CD4-positive, alpha-beta T cell treated with Interferon gamma for 1 hour (primary cell): ENCODE measurements around the gene CRYAB.
"Not testable (repeated sequence)": the region's sequence is repeated elsewhere in the genome, so short reads cannot be mapped to it uniquely, and the experiment has no call there.

ENCODE experiments used
- DNase-seq: peaks from one replicate; pipeline ENCODE4 v3.0.0-alpha.2; 2020

Gene CRYAB

DNA sequence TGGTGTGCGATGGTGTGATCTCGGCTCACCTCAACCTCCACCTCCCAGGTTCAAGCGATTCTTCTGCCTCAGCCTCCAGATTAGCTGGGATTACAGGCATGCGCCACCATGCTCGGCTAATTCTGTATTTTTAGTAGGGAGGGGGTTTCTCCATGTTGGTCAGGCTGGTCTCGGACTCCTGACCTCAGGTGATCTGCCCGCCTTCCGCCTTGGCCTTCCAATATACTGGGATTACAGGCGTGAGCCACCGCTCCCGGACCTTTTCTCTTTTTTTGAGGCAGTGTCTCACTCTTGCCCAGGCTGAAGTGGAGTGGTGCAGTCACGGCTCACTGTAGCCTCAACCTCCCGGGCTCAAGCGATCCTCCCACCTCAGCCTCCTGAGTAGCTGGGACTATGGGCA, 21.6 kb upstream of the CRYAB start:
- DNase-seq = not testable (repeated sequence)

DNA sequence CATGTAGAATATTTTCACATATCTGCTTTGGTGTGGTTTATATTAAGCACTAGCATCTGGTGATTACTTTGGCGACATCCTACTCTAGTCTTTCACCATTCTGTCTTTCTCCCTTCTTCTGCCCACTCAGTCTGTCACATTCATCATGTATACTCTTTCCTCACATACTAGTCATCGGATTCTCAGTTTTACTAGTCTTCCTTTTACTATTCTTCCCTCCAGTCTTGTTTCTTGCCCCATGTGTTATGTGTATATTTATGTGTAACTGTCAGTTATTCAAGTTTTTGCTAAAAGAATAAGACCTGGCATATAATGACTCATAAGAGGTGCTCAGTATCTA, 21.0 kb upstream of the CRYAB start:
- DNase-seq = no peak

DNA sequence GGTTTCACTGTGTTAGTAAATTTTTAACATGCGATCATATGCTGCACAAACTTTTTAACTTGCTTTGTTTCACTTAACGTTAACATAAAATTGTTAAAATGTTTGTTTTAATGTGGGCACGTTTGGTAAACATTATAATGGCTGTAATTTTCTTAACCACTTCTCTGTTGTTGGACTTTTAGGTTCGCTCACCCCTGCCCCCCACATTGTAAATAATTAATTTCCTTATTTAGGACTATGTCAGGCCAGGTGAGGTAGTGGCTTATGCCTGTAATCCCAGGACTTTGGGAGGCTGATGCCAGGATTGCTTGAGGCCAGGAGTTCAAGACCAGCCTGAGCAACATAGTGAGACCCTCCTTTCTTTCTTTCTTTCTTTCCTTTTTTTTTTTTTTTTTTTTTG, 18.9 kb upstream of the CRYAB start:
- no peak for DNase-seq

DNA sequence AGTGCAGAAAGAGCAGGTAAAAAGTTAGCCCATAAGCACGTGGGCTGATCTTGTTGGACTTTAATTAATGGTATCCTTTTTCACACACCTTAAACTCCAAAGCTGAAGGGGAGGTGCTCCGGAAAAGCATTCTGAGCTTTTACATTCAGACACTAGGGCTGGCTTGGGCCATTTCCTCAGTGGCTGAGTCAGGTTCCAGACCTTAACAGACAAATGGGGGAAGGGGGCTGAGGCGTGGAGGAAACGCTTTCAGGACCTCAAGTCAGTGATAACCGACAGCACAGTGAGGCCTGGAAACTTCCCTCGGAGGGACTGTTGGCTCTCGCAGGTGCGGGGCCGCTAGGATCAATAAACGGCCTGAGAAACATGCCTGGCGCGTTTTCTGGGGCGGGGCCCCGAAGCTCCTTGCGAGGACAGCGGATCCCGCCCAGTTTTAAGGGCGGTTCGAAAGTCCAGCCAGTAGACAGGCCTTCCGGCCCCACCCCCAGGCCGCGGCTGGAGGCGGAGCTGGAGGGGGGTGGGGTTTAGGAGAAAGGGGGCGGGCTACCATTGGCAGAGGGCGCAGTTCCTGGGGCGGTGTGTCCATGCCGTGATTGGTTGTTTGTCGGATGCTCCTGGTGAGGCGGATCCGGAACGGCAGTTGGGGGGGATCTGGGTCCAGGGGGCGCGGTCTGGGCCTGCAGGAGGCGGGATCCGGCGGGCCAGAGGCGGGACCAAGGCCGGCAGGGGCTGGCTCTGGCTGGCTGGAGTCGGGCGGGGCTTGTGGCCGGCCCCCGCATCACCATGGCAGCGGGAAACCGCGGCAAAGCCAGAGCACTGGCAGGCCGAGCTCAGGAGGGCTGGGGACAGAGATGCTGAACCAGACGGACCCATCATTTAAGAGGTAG, 15.2 kb upstream of the CRYAB start:
- peak; percentile 97 for DNase-seq

DNA sequence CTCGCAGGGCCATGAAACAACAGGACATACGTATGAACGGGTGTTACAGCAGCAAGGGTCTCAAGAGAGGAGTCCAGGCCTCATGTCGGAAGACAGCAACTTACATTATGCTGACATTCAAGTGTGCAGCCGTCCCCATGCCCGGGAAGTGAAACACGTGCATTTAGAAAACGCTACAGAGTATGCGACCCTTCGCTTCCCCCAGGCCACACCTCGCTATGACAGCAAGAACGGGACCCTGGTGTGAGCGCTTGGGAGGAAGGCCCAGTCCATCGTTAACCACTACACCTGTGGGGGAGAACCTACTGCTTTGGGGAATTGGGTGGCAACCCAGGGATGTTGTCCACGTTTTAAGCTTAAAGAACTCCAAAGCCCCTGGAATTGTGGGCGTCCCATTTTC, 14.4 kb upstream of the CRYAB start:
- DNase-seq = no peak

DNA sequence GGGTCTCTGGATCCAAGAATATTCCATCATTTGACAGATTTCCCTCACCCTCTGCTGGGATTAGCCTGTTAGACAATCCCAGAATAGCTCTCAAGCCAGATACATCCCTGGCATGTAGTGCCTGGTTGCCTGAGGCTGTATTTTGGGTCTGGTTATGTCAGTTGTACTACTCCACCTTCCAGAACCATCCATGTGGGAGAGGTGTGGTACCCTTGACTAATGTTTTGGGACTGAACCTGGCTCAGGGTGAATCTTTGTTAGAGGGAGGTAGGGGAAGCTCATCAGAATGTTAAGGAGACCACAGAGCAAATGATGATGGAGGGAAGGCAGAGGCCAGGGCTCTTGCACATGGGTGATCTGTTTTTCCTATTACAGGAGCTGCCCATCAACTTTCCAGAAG, 12.4 kb upstream of the CRYAB start:
- no peak for DNase-seq

DNA sequence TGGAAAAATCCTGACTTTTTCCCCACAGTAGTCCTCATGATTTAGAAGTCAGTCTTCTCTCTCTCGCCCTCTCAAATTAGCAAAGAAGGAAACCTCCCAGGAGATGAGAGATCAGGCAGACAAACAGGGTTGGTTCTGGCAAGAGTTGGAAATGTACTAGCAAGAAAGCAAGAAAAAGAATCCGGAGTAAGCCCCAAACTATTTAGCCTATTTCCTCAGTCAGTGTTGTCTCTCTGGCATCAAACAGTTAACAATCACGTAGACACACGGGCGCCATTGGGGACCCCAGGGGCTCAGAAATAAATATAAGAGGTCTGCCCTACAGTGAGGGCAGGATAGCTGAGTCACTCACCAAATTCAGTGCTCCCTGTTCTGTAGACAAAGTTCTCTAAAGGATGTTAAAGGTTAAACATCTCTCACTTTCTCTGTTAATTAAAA, 11.8 kb upstream of the CRYAB start:
- no peak for DNase-seq

DNA sequence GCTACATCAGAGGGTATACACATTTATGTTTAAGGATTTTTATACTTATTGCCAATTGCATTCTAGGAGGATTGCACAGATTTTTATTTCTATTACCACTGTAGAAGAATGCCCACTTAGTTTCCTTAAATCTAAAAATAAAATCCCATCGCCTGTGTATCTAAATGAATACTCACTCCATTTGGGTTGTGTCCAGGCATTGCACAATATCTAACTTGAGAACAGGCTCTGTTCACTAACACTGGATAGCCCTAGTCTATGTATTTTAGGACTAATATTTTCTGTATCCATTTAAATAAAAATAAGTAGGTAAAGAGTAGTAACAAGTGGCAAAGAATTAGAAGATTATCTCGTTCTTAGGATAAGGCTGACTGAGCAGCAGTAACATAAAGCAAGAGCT, 11.2 kb upstream of the CRYAB start:
- no peak for DNase-seq

DNA sequence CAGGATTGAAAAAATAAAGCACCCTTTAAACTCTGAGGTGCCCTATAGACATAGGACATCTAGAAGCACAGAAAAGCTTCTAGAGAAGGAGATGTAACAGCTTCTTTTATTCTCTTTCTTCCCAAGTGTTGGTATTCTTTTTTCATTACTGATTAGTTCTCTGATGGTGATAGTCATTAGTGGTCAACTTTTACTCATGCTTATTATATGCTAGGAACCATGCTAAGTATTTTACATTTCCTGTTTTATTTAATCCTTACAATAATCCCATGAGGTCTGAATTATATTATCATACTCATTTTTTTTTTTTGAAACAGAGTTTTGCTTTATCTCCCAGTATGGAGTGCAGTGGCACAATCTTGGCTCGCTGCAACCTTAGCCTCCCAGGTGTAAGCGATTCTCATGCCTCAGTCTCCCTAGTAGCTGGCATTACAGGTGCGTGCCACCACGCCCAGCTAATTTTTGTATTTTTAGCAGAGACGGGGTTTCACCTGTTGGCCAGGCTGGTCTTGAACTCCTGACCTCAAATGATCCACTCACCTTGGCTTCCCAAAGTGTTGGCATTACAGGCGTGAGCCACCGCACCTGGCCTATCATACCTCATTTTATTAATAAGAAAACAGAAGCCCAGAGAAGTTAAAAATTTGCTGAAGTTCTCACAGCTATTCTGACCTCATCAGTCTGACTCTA, 10.1 kb upstream of the CRYAB start:
- no peak for DNase-seq

DNA sequence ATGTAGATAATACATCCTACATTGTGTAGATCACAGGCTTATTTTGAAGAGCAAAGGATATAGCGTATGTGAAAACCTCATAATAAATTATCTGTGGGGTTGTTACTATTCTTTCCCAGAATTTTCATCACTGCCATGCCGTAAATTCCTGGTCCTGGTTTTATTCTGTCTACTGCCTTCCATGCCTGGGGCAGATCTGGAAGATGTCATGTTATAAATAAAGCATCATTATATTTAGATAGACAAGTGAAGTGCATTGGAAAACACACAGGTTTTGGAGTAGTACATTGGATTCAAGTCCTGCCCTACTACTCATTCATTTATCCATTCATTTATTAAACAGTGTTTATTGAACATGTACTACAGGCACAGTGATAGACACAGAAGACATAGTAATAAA, 9.3 kb upstream of the CRYAB start:
- DNase-seq = no peak

DNA sequence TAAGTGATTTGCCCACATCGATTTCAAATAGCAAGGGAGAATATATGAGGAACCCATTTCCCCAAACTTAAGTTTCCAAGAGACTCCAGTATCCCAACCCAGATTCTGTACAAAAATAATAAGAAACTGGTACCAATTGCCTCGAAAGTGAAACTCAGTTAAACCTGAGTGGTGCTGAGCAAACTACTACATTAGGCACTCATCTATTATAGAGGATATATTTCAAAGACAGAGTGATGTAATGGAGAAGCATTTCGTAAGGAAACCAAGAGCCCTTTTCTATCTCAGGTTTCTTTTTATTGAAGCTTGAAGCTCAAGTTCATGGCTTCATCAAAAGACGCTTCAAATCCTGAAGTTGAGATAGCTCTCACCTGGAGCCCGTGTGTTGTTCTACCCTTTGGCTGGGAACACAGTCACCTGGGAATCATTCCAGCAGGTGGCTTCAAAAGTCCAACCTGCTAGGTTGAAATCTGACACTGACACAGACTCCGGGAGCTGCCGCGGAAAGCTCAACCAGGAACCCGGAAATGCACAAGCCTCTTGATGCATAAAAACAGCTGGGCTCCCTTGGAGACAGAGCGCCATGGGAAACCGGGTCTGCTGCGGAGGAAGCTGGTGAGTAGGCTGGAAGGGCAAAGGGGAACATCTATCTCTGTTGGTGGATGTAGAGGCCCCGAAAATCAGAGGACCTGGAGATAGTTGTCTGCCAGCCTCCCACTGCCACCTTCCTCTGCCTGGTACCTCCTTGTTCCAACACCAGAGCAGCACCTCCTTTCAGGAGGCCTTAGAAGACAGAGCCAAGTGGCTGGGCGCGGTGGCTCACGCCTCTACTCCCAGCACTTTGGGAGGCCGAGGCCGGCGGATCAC, 7.1 kb upstream of the CRYAB start, which contains the start of gene C11orf52:
TSS of gene C11orf52 (plus strand) at position 524 of the 867 bp plus-strand sequence. CDS start at position 584, 60 bp downstream.
- no peak for DNase-seq

DNA sequence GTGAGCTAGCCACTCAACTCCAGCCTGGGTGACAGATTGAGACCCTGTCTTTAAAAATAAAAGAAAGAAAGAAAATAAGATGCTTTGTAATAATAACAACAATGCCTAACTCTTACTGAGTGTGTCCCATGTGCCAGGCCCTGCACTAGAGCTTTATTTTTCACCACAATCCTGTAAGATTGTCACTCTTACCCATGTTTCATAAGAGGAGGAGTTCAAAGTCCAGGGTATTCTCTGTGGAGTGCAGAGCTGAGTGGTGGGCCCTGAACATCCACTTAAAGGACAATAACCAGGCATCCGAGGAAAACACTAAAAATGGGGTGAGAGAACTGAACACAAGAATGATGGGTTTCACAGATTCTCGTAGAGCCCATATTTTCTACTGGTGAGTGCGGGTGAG, 6.2 kb upstream of the CRYAB start:
- DNase-seq = no peak

DNA sequence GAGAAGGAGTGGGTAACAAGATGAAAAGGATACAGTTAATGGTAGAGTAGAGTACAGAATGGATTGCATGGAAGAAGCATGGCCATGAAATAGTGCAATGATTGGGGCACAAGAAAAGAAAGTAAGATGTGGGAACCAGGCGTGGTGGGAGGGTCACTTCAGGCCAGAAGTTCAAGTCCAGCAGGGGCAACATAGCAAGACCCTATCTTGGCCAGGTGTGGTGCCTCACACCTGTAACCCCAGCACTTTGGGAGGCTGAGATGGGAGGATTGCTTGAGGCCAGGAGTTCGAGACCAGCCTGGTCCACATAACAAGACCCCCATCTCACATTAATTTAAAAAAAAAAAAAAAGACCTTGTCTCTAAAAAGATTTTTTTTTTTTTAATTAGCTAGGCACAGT, 5.7 kb upstream of the CRYAB start:
- DNase-seq = no peak

DNA sequence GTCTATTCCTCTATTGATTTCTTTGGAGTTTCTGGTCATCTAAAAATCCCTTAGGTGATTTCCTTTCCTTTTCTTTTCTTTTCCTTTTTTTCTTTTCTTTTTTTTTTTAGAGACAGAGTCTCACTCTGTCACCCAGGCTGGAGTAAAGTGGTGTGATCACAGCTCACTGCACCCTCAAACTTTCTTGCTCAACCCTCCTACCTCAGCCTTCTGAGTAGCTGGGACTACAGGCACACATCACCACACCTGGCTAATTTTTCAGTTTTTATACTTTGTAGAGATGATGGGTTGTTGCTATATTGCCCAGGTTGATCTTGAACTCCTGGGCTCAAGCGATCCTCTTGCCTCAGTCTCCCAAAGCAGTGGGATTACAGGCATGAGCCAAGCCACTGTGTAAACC, 5.2 kb upstream of the CRYAB start:
- DNase-seq = no peak

DNA sequence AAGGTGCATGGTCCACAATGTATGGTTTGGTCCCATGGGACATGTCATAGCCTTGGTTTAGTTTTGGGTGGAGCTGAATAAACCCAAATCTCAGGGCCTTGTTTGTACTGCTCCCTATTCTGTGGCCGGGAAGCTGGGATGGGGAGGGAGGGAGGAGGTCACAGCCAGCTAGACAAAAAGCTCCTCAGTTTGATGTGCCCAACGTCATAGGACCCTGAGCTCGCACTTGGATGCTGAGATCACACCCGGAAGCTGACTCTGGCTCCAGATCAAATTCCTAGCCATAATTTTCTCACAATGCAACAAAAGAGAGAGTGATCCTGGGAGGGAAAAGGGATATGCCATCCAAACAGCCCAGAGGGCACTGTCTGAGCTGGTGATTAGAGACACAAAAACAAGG, 2.4 kb upstream of the CRYAB start:
- no peak for DNase-seq

DNA sequence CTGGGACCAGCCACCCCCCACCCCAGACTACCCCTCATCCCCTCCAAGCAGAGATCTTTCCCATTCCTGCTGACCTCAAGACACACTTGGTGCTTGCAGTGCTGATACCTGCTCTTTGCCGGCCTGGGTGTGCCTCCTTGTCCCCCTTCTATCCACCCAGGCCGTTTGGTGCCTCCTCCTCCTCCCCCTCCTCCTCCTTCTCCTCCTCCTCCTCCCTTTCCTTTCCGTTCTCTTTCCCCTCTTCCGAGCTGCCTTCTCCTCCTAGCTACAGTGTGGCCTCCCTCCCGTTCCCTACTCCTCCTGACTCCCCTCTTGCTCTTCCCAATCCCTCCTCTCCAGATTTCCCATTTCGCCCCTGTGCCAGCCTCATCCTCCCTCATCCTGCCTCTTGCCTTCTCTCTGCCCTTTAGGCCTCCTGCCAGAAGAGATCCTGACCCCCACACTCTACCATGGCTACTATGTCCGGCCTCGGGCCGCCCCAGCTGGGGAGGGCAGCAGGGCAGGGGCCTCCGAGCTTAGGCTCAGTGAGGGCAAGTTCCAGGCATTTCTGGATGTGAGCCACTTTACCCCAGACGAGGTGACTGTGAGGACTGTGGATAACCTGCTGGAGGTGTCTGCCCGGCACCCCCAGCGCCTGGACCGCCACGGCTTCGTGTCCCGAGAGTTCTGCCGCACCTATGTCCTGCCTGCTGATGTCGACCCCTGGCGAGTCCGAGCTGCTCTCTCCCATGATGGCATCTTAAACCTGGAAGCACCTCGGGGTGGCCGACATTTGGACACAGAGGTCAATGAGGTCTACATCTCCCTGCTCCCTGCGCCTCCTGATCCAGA, 1.7 kb upstream of the CRYAB start:
- DNase-seq = no peak

DNA sequence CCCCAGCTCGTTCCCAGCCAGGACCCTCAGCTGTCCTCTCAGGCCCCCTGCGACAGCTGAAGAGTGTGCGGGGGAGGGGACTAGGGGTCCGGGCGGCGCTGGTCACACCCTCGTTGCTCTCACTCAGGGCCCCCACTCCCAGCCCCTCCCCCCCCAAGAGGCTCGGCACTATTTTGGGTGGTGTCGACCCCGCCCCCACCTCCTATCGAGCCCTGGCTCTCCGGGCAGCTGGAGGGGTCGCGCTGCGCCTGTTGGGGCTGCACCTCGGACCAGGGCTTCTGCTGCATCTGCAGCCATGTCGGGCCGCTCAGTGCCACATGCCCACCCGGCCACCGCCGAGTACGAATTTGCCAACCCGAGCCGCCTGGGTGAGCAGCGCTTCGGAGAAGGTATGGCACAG, 965 bp upstream of the CRYAB start, which contains the start of gene HSPB2:
TSS of gene HSPB2 (plus strand) at position 200 of the 400 bp plus-strand sequence. CDS start at position 296, 96 bp downstream.
- no peak for DNase-seq

DNA sequence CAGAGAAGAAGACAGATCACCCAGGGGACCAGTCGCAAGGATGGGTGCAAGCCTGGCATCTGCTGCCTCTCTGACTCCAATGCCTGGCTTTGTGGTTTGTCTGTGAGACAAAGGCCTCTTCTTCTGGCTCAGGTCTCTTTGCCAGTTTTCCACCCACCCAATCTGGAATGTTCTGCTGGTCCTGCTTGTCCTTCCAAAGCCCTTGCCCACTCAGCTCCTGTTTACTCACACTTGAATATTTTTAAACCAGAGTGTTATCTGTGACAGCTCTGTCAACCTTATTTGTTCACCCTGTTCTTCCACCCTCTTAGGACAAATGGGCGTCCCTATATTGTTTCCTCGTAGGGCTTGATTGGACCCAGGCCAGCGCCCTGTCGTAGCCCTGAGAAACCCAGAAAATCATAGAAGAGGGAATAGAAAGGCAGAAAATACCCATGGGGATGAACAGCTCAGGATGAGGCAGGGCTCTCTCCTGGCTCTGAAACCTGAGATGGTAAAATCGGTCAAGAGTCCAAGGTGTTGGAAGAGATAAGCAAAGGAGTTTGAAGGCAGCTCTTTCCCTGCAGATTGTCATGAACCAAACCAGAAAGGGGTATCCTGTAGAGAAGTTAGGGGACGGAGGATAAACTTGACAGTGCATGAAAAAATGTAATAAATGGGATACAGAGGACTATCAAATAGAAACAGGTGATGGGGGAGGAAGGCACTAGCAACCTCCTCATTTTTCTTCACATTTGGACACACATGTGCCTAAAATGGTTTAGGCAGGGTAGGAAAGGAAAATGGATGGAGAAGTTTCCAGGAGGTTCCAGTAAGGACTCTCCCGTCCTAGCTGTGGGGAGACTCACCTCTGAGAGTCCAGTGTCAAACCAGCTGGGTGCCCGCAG, 651 bp downstream of the CRYAB start:
- DNase-seq = no peak

DNA sequence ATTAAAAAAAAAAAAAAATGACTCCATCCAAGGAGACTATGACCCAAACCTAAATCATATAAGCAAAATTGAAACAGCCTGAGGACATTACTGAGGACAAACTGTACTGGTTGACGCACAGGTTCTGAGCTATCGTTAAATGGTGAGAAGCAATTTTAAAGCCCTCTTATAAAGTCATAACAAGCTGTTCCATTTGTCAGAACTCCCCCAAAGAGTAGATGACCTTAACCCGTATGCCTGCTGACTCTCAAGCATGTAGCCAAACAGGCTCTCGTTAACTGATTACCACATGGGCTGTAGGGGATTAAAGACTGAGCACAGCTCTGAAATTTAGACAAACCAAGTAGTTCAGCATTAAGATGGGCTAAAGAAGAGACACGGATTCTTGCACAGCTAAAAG, 2.2 kb downstream of the CRYAB start:
- no peak for DNase-seq

DNA sequence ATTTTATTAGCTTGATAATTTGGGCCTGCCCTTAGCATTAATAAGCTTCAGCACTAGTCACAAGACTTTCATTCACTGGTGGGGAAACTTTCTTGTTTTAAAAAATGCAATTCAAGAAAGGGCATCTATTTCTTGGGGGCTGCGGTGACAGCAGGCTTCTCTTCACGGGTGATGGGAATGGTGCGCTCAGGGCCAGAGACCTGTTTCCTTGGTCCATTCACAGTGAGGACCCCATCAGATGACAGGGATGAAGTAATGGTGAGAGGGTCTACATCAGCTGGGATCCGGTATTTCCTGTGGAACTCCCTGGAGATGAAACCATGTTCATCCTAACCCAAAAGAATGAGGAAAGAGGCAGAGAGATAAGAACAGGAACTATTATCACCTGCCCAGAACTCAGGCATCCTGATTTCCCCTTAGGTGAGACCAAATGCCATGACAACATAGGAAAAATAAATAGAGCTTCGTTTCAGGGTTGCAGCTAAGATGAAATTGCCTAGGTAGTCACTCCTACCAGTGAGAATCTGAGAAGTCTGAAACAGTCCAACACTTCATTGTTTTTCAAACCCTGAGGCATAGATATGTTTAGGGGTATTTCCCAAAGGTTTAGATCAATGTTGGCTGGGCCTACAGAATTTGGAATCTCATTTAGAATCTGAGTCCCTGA, 2.8 kb downstream of the CRYAB start:
- DNase-seq = no peak

DNA sequence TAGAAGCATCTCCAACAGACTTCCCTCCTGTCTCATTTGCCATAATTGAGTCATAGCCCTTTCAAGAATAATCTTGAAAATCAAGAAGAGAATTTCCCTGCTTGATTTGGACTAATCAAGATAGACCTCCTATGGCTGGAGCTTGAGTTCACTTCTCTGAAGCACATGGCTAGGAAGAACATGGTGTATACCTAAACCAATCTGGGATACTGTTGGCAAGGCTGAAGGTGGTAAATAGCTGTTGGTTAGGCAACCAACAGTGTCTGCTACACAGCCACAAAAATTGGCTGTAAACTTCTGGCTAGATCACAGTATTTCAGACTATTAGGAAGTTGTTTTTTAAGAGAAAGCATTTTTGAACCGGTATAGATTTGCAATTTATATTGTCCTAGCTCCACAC, 4.9 kb downstream of the CRYAB start:
- no peak for DNase-seq
